HEK293 (cell line): ENCODE data around the gene TMEM135.

ENCODE experiments used
- CTCF ChIA-PET: fragments of 350-600 bp; formaldehyde crosslinking; extraction: SDS; loops from one replicate; lab custom pipeline; 2021; ENCODE audit warnings: antibody characterized with exemption; lab: Yijun Ruan, JAX
- POLR2A ChIA-PET: fragments of 300-600 bp; formaldehyde crosslinking; extraction: SDS; loops from one replicate; lab custom pipeline; 2020; ENCODE audit warnings: antibody characterized with exemption, inconsistent platforms; lab: Yijun Ruan, JAX
- H3K27ac ChIP-seq: fragments of 200-500 bp; sonication (Bioruptor generic); 2 replicates; pipeline ENCODE4 v1.5.1; 2014; ENCODE audit warnings: low read depth, low read length, control low read depth, inconsistent platforms; ENCODE audit errors: extremely low read depth
- H3K36me3 ChIP-seq, 2 experiments: fragments of 200-500 bp in 1 of 2; sonication (Bioruptor generic) in 1 of 2; 1 replicate in 1 of 2; 2 replicates in 1 of 2; pipeline ENCODE4 v1.5.1; 2014 to 2017; ENCODE audit warnings: inconsistent platforms in 2 of 2, low read length in 2 of 2; ENCODE audit not compliant: control insufficient read depth in 2 of 2, insufficient read depth in 1 of 2
- H3K4me1 ChIP-seq: fragments of 200-500 bp; sonication (Bioruptor generic); 2 replicates; pipeline ENCODE4 v1.5.1; 2014; ENCODE audit warnings: mild to moderate bottlenecking, low read length, inconsistent platforms; ENCODE audit not compliant: control insufficient read depth, insufficient read depth
- H3K4me3 ChIP-seq: 2 replicates; pipeline ENCODE4 v1.5.1; 2011; ENCODE audit warnings: low read depth, mild to moderate bottlenecking, control low read depth, low read length, moderate library complexity
- H3K9me3 ChIP-seq: fragments of 200-500 bp; sonication (Bioruptor generic); 2 replicates; pipeline ENCODE4 v1.5.1; 2014; ENCODE audit warnings: low read depth, low read length, inconsistent platforms; ENCODE audit not compliant: control insufficient read depth, insufficient read depth
- ELK4 ChIP-seq: IDR thresholded peaks from 2 replicates; pipeline ENCODE4 v1.6.1; 2011; ENCODE audit warnings: mild to moderate bottlenecking, low read depth, low read length, borderline replicate concordance
- FEZF1 ChIP-seq: fragments of 450-650 bp; formaldehyde crosslinking; IDR thresholded peaks from 2 replicates; pipeline ENCODE4 v1.5.1; 2016; ENCODE audit warnings: missing biosample characterization, missing genetic modification characterization
- HIC1 ChIP-seq: fragments of 450-650 bp; formaldehyde crosslinking; IDR thresholded peaks from 2 replicates; pipeline ENCODE4 v1.5.1; 2016; ENCODE audit warnings: missing biosample characterization, missing genetic modification characterization
- IKZF3 ChIP-seq: fragments of 450-650 bp; IDR thresholded peaks from 2 replicates; pipeline ENCODE4 v1.5.0; 2018; ENCODE audit warnings: missing biosample characterization, mild to moderate bottlenecking, missing genetic modification characterization, moderate library complexity
- INSM2 ChIP-seq: fragments of 450-650 bp; formaldehyde crosslinking; IDR thresholded peaks from 2 replicates; pipeline ENCODE4 v1.5.1; 2016; ENCODE audit warnings: missing biosample characterization, missing genetic modification characterization
- OSR2 ChIP-seq: fragments of 450-650 bp; formaldehyde crosslinking; IDR thresholded peaks from 2 replicates; pipeline ENCODE4 v1.5.1; 2016; ENCODE audit warnings: missing biosample characterization, missing genetic modification characterization
- SP7 ChIP-seq: fragments of 450-650 bp; formaldehyde crosslinking; IDR thresholded peaks from 2 replicates; pipeline ENCODE4 v1.5.1; 2016; ENCODE audit warnings: missing biosample characterization, missing genetic modification characterization
- ZNF2 ChIP-seq: fragments of 450-650 bp; formaldehyde crosslinking; IDR thresholded peaks from 2 replicates; pipeline ENCODE4 v1.5.1; 2016; ENCODE audit warnings: missing biosample characterization, missing genetic modification characterization
- ZNF23 ChIP-seq: fragments of 450-650 bp; formaldehyde crosslinking; IDR thresholded peaks from 2 replicates; pipeline ENCODE4 v1.5.1; 2016; ENCODE audit warnings: missing biosample characterization, missing genetic modification characterization, borderline replicate concordance
- ZNF24 ChIP-seq: fragments of 450-650 bp; formaldehyde crosslinking; IDR thresholded peaks from 2 replicates; pipeline ENCODE4 v1.5.1; 2016; ENCODE audit warnings: missing biosample characterization, missing genetic modification characterization
- ZNF335 ChIP-seq: fragments of 450-650 bp; formaldehyde crosslinking; conservative IDR thresholded peaks from 2 replicates; pipeline ENCODE4 v1.5.1; 2016; ENCODE audit warnings: missing biosample characterization, missing genetic modification characterization
- ZNF366 ChIP-seq: fragments of 450-650 bp; formaldehyde crosslinking; conservative IDR thresholded peaks from 2 replicates; pipeline ENCODE4 v1.5.1; 2016; ENCODE audit warnings: missing biosample characterization, missing genetic modification characterization
- ZNF37A ChIP-seq: fragments of 450-650 bp; IDR thresholded peaks from 2 replicates; pipeline ENCODE4 v1.5.1; 2018; ENCODE audit warnings: missing biosample characterization, missing genetic modification characterization
- ZNF394 ChIP-seq: fragments of 450-650 bp; formaldehyde crosslinking; IDR thresholded peaks from 2 replicates; pipeline ENCODE4 v1.5.1; 2016; ENCODE audit warnings: missing biosample characterization, missing genetic modification characterization, mild to moderate bottlenecking, moderate library complexity, borderline replicate concordance
- ZNF473 ChIP-seq: fragments of 450-650 bp; formaldehyde crosslinking; IDR thresholded peaks from 2 replicates; pipeline ENCODE4 v1.5.1; 2017; ENCODE audit warnings: missing biosample characterization, missing genetic modification characterization
- ZNF521 ChIP-seq: fragments of 450-650 bp; formaldehyde crosslinking; IDR thresholded peaks from 2 replicates; pipeline ENCODE4 v1.5.1; 2017; ENCODE audit warnings: missing biosample characterization, mild to moderate bottlenecking, missing genetic modification characterization
- ZNF621 ChIP-seq: fragments of 450-650 bp; formaldehyde crosslinking; IDR thresholded peaks from 2 replicates; pipeline ENCODE4 v1.5.1; 2017; ENCODE audit warnings: missing biosample characterization, missing genetic modification characterization
- ZNF658 ChIP-seq: fragments of 450-650 bp; formaldehyde crosslinking; IDR thresholded peaks from 2 replicates; pipeline ENCODE4; 2016; ENCODE audit warnings: missing biosample characterization, missing genetic modification characterization
- ZNF843 ChIP-seq: fragments of 450-650 bp; formaldehyde crosslinking; IDR thresholded peaks from 2 replicates; pipeline ENCODE4 v1.5.1; 2016; ENCODE audit warnings: missing biosample characterization, missing genetic modification characterization
- ZSCAN30 ChIP-seq: fragments of 450-650 bp; IDR thresholded peaks from 2 replicates; pipeline ENCODE4 v1.5.1; 2018; ENCODE audit warnings: missing biosample characterization, mild to moderate bottlenecking, missing genetic modification characterization, moderate library complexity
- ZXDB ChIP-seq: fragments of 450-650 bp; formaldehyde crosslinking; IDR thresholded peaks from 2 replicates; pipeline ENCODE4 v1.5.1; 2016; ENCODE audit warnings: missing biosample characterization, missing genetic modification characterization
- TF ChIP-seq, protein P1 (sequence below): fragments of 450-650 bp; formaldehyde crosslinking; IDR thresholded peaks from 2 replicates; pipeline ENCODE4 v1.5.1; 2016; ENCODE audit warnings: missing biosample characterization, missing genetic modification characterization
- TF ChIP-seq, protein P2 (sequence below): fragments of 450-650 bp; formaldehyde crosslinking; IDR thresholded peaks from 2 replicates; pipeline ENCODE4 v1.5.1; 2016; ENCODE audit warnings: missing biosample characterization, missing genetic modification characterization
- TF ChIP-seq, protein P3 (sequence below): fragments of 450-650 bp; formaldehyde crosslinking; IDR thresholded peaks from 2 replicates; pipeline ENCODE4 v1.5.1; 2016; ENCODE audit warnings: missing biosample characterization, missing genetic modification characterization

The TMEM135 gene

GRCh38 chr11:87173185-87174039 is 135.7 kb downstream of the TMEM135 start (continued):
- TF ChIP-seq INSM2 = peak; percentile 51; the same call in 1 of the 2 replicates
- TF ChIP-seq IKZF3 (tag by site-specific recombination) = peak; percentile 69
- peak; percentile 12; the same call in 1 of the 2 replicates for TF ChIP-seq ZXDB (tag by site-specific recombination)
- TF ChIP-seq ZNF843 (tag by site-specific recombination) = peak; percentile 87
- TF ChIP-seq, protein P1, sequence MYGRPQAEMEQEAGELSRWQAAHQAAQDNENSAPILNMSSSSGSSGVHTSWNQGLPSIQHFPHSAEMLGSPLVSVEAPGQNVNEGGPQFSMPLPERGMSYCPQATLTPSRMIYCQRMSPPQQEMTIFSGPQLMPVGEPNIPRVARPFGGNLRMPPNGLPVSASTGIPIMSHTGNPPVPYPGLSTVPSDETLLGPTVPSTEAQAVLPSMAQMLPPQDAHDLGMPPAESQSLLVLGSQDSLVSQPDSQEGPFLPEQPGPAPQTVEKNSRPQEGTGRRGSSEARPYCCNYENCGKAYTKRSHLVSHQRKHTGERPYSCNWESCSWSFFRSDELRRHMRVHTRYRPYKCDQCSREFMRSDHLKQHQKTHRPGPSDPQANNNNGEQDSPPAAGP (tag by site-specific recombination) = no peak
- peak; percentile 69 for TF ChIP-seq FEZF1 (tag by site-specific recombination)
- 0 out of 2 replicates have a peak, but pooled peaks have one; percentile 23 for TF ChIP-seq ZSCAN30 (tag by site-specific recombination)
- peak; percentile 45; the same call in 1 of the 2 replicates for TF ChIP-seq ZNF24 (tag by site-specific recombination)
- no peak for TF ChIP-seq ZNF473 (tag by site-specific recombination)
- peak; percentile 86 for TF ChIP-seq SP7
- TF ChIP-seq OSR2 (tag by site-specific recombination) = peak; percentile 92
- 0 out of 2 replicates have a peak, but pooled peaks have one; percentile 27 for TF ChIP-seq ZNF2 (tag by site-specific recombination)
- TF ChIP-seq ZNF394 (tag by site-specific recombination) = peak; percentile 14; the same call in 1 of the 2 replicates
- 0 out of 2 replicates have a peak, but pooled peaks have one; percentile 18 for TF ChIP-seq HIC1 (tag by site-specific recombination)

DNA sequence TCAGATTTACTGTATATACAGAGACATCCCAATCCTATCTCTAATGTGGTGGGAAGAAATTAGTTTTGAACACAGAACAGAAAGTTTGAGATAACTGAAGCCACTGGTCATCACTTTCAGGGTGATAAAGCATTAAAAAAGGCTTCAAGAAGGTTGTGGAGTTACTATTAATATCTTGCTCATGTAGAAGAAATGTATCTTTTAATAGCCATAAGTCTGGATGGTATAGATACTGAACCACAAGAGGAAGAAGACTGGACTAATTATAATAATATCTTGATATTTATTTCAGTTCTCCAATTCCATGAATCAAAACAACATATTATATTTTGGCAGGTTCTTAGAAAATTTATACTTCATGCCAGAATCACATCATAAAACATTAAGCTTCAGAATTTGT is 137.1 kb downstream of the TMEM135 start:
- no peak overlapping the region for H3K27ac ChIP-seq
- H3K36me3 ChIP-seq = no peaks in the 10 kb centered on the region; a peak in 1 of 3 replicates
- ChIA-PET CTCF (interaction anchor here (0.6 to 0.9 kb wide), 2 partner anchors 35 to 77 kb away, joined by 3 read pairs; no protein-coding TSS in a partner anchor), POLR2A (no interaction called here)
- H3K4me1 ChIP-seq = no peaks in the 10 kb centered on the region
- TF ChIP-seq ZNF37A = no peak
- TF ChIP-seq IKZF3 (tag by site-specific recombination) = no peak
- TF ChIP-seq, protein P2, sequence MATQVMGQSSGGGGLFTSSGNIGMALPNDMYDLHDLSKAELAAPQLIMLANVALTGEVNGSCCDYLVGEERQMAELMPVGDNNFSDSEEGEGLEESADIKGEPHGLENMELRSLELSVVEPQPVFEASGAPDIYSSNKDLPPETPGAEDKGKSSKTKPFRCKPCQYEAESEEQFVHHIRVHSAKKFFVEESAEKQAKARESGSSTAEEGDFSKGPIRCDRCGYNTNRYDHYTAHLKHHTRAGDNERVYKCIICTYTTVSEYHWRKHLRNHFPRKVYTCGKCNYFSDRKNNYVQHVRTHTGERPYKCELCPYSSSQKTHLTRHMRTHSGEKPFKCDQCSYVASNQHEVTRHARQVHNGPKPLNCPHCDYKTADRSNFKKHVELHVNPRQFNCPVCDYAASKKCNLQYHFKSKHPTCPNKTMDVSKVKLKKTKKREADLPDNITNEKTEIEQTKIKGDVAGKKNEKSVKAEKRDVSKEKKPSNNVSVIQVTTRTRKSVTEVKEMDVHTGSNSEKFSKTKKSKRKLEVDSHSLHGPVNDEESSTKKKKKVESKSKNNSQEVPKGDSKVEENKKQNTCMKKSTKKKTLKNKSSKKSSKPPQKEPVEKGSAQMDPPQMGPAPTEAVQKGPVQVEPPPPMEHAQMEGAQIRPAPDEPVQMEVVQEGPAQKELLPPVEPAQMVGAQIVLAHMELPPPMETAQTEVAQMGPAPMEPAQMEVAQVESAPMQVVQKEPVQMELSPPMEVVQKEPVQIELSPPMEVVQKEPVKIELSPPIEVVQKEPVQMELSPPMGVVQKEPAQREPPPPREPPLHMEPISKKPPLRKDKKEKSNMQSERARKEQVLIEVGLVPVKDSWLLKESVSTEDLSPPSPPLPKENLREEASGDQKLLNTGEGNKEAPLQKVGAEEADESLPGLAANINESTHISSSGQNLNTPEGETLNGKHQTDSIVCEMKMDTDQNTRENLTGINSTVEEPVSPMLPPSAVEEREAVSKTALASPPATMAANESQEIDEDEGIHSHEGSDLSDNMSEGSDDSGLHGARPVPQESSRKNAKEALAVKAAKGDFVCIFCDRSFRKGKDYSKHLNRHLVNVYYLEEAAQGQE (tag by site-specific recombination) = no peak
- no peak for TF ChIP-seq ELK4
- no peak for TF ChIP-seq ZNF621 (tag by site-specific recombination)
- no peak for TF ChIP-seq ZNF23 (tag by site-specific recombination)
- no peak for TF ChIP-seq ZNF366 (tag by site-specific recombination)
- no peak for TF ChIP-seq ZNF335 (tag by site-specific recombination)
- no peak for TF ChIP-seq ZNF521 (tag by site-specific recombination)
- TF ChIP-seq, protein P3, sequence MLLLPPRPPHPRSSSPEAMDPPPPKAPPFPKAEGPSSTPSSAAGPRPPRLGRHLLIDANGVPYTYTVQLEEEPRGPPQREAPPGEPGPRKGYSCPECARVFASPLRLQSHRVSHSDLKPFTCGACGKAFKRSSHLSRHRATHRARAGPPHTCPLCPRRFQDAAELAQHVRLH (tag by site-specific recombination) = no peak
- no peak for TF ChIP-seq ZNF658 (tag by site-specific recombination)
- no peaks in the 10 kb centered on the region for H3K9me3 ChIP-seq
- H3K4me3 ChIP-seq = no peak overlapping the region
